H9 (cell line): ENCODE data around the gene ZMYM2. TPM values are rescaled to one million over a fixed set of nuclear protein-coding genes. Genes with fewer than 3 reads are reported as not detected.

ENCODE experiments used
- DNase-seq: peaks from one replicate; pipeline ENCODE4 v3.0.0-alpha.2; 2017
- H2AFZ ChIP-seq: one replicate; pipeline ENCODE4 v1.6.1; 2013; ENCODE audit warnings: mild to moderate bottlenecking, low read length, control low read depth, moderate library complexity
- H2AK5ac ChIP-seq: 2 replicates; pipeline ENCODE4 v1.6.1; 2013; ENCODE audit warnings: low read length, control low read depth, mixed read lengths; ENCODE audit not compliant: insufficient read length
- H2BK120ac ChIP-seq: one replicate; pipeline ENCODE4 v1.6.1; 2013; ENCODE audit warnings: low read depth, mild to moderate bottlenecking, low read length, control low read depth, inconsistent platforms; ENCODE audit not compliant: poor library complexity, severe bottlenecking
- H2BK12ac ChIP-seq: 2 replicates; pipeline ENCODE4 v1.6.1; 2013; ENCODE audit warnings: low read length, control low read depth, mixed read lengths, low read depth; ENCODE audit not compliant: insufficient read length
- H2BK15ac ChIP-seq: 2 replicates; pipeline ENCODE4 v1.6.1; 2013; ENCODE audit warnings: low read depth, low read length, control low read depth
- H2BK20ac ChIP-seq: one replicate; pipeline ENCODE4 v1.6.1; 2013; ENCODE audit warnings: low read depth, mild to moderate bottlenecking, low read length, control low read depth, inconsistent platforms; ENCODE audit not compliant: poor library complexity, severe bottlenecking
- H2BK5ac ChIP-seq: 2 replicates; pipeline ENCODE4 v1.6.1; 2013; ENCODE audit warnings: low read length, control low read depth, mixed read lengths; ENCODE audit not compliant: insufficient read length
- H3K14ac ChIP-seq: 2 replicates; pipeline ENCODE4 v1.6.1; 2013; ENCODE audit warnings: low read length, control low read depth; ENCODE audit not compliant: insufficient read depth
- H3K18ac ChIP-seq: 2 replicates; pipeline ENCODE4 v1.6.1; 2013; ENCODE audit warnings: low read depth, mild to moderate bottlenecking, mixed read lengths, low read length, control low read depth; ENCODE audit not compliant: insufficient read length
- H3K23ac ChIP-seq: 2 replicates; pipeline ENCODE4 v1.6.1; 2013; ENCODE audit warnings: low read length, control low read depth, mixed read lengths, low read depth; ENCODE audit not compliant: insufficient read length
- H3K23me2 ChIP-seq: 2 replicates; pipeline ENCODE4 v1.6.1; 2013; ENCODE audit warnings: low read depth, mild to moderate bottlenecking, mixed read lengths, low read length, control low read depth; ENCODE audit not compliant: insufficient read length, poor library complexity, severe bottlenecking
- H3K27ac ChIP-seq: 2 replicates; pipeline ENCODE4 v1.5.1; 2013; ENCODE audit warnings: low read length, control low read depth, mixed read lengths, low read depth; ENCODE audit not compliant: insufficient read length
- H3K27me3 ChIP-seq: 2 replicates; pipeline ENCODE4 v1.6.1; 2013; ENCODE audit warnings: low read length, control low read depth, inconsistent platforms; ENCODE audit not compliant: insufficient read depth
- H3K4ac ChIP-seq: 2 replicates; pipeline ENCODE4 v1.6.1; 2013; ENCODE audit warnings: low read depth, mild to moderate bottlenecking, control low read depth, inconsistent platforms, low read length, moderate library complexity
- H3K4me1 ChIP-seq: 2 replicates; pipeline ENCODE4 v1.6.1; 2013; ENCODE audit warnings: low read length, control low read depth, inconsistent platforms; ENCODE audit not compliant: insufficient read depth
- H3K4me2 ChIP-seq: 2 replicates; pipeline ENCODE4 v1.6.1; 2013; ENCODE audit warnings: low read length, control low read depth, mixed read lengths; ENCODE audit not compliant: insufficient read length, insufficient read depth
- H3K56ac ChIP-seq: 2 replicates; pipeline ENCODE4 v1.6.1; 2013; ENCODE audit warnings: low read depth, mild to moderate bottlenecking, mixed read lengths, low read length, control low read depth; ENCODE audit not compliant: insufficient read length
- H3K79me1 ChIP-seq: 2 replicates; pipeline ENCODE4 v1.6.1; 2013; ENCODE audit warnings: low read depth, mild to moderate bottlenecking, moderate library complexity, low read length, control low read depth, inconsistent platforms; ENCODE audit not compliant: insufficient read depth, poor library complexity, severe bottlenecking
- H3K79me2 ChIP-seq: 2 replicates; pipeline ENCODE4 v1.6.1; 2013; ENCODE audit warnings: low read length, control low read depth, inconsistent platforms; ENCODE audit not compliant: insufficient read depth
- H3K9ac ChIP-seq: 2 replicates; pipeline ENCODE4 v1.6.1; 2013; ENCODE audit warnings: low read length, control low read depth, mixed read lengths; ENCODE audit not compliant: insufficient read length; ENCODE audit errors: extremely low read depth
- H3K9me3 ChIP-seq: one replicate; pipeline ENCODE4 v1.6.1; 2013; ENCODE audit warnings: low read depth, low read length, inconsistent platforms; ENCODE audit not compliant: control insufficient read depth
- H3T11ph ChIP-seq: one replicate; pipeline ENCODE4 v1.6.1; 2013; ENCODE audit warnings: mild to moderate bottlenecking, low read length, control low read depth, inconsistent platforms
- H4K20me1 ChIP-seq: one replicate; pipeline ENCODE4 v1.6.1; 2013; ENCODE audit not compliant: control insufficient read depth, insufficient read length, insufficient read depth
- H4K5ac ChIP-seq: 2 replicates; pipeline ENCODE4 v1.6.1; 2013; ENCODE audit warnings: low read depth, mild to moderate bottlenecking, mixed read lengths, low read length, control low read depth; ENCODE audit not compliant: insufficient read length
- H4K8ac ChIP-seq: replicated peaks from 2 replicates; pipeline ENCODE4 v1.6.1; 2013; ENCODE audit warnings: low read length, control low read depth, mixed read lengths, low read depth; ENCODE audit not compliant: insufficient read length
- H4K91ac ChIP-seq: 2 replicates; pipeline ENCODE4 v1.6.1; 2013; ENCODE audit warnings: low read depth, mild to moderate bottlenecking, moderate library complexity, mixed read lengths, low read length, control low read depth; ENCODE audit not compliant: insufficient read length
- H3K27ac Mint-ChIP-seq, 3 experiments: 2 replicates in 2 of 3; 3 replicates in 1 of 3; pipeline ENCODE4 v1.8.0; 2020 to 2021; ENCODE audit warnings: mixed read lengths in 3 of 3, mild to moderate bottlenecking in 1 of 3, moderate library complexity in 1 of 3
- H3K27me3 Mint-ChIP-seq: 2 replicates; pipeline ENCODE4 v1.8.0; 2021; ENCODE audit warnings: low read depth, mild to moderate bottlenecking, moderate library complexity, mixed read lengths
- H3K36me3 Mint-ChIP-seq, 3 experiments: 2 replicates in 2 of 3; 3 replicates in 1 of 3; pipeline ENCODE4 v1.8.0; 2020 to 2021; ENCODE audit warnings: low read depth in 3 of 3, mixed read lengths in 3 of 3; ENCODE audit not compliant: insufficient read depth in 1 of 3
- H3K4me1 Mint-ChIP-seq, 2 experiments: 2 replicates each; pipeline ENCODE4 v1.8.0; 2020; ENCODE audit warnings: mixed read lengths in 2 of 2
- H3K4me3 Mint-ChIP-seq, 2 experiments: 2 replicates in 1 of 2; 3 replicates in 1 of 2; pipeline ENCODE4 v1.8.0; 2020 to 2021; ENCODE audit warnings: mild to moderate bottlenecking in 2 of 2, mixed read lengths in 2 of 2, moderate library complexity in 1 of 2
- H3K9me3 Mint-ChIP-seq, 2 experiments: 2 replicates in 1 of 2; 3 replicates in 1 of 2; pipeline ENCODE4 v1.8.0; 2020; ENCODE audit warnings: mild to moderate bottlenecking in 2 of 2, mixed read lengths in 2 of 2, moderate library complexity in 1 of 2
- CTCF ChIP-seq: fragments of 200-600 bp; sonication (generic); conservative IDR thresholded peaks from 3 replicates; pipeline ENCODE4 v1.8.0; 2021; ENCODE audit warnings: antibody characterized with exemption, mild to moderate bottlenecking
- WGBS: extraction: QIAGEN DNeasy Blood & Tissue Kit; methylation state at CpG from one replicate; pipeline ENCODE4 v1.1.7; 2013; ENCODE audit warnings: missing lambda C conversion rate, low lambda C conversion rate, mixed read lengths; ENCODE audit not compliant: insufficient read length; ENCODE audit errors: extremely low coverage; 5-methylcytosine and 5-hydroxymethylcytosine counted together
- total RNA-seq: library from RNA; stranded (reverse); gene quantifications from 2 replicates; pipeline ENCODE4 v1.2.1, GENCODE V29; 2021

The ZMYM2 gene
- total RNA-seq, 1 experiment from 2014 or later: 173 TPM

DNA sequence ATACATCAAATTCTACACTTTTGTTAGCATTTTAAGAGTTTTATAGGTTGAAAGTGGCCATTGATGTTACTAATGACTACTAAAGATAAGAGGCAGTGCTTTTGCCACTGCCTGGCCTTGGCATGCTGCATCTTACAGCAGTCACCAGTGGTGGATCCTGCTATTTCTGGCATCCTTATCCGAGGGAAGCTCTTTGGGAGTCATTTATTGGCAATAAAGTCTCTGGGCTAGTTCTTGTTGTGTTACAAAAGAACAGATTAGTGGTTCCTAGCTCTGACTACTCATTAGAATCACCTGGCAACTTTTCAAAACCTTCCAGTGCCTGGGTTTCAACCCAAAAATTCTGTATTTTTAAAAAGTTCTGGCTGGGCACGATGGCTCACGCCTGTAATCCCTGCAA lies 94.5 kb downstream of the ZMYM2 start:
- H3K27me3 ChIP-seq: no peaks in the 10 kb centered on the region
- H3K18ac ChIP-seq: no peak overlapping the region
- no peaks in the 10 kb centered on the region for H3K23me2 ChIP-seq
- no peak overlapping the region for H2BK120ac ChIP-seq
- H2AK5ac ChIP-seq: no peak overlapping the region
- H2AFZ ChIP-seq: no peak overlapping the region
- no peaks in the 10 kb centered on the region for H3K79me1 ChIP-seq
- WGBS: no CpG with 5 or more reads among the region's 3 CpGs
- no peak for TF ChIP-seq CTCF
- no peak overlapping the region for H4K91ac ChIP-seq
- no peak overlapping the region for H3K4me2 ChIP-seq
- H3K27ac ChIP-seq: no peak overlapping the region
- no peak overlapping the region for H4K8ac ChIP-seq
- H3K9me3 ChIP-seq: no peaks in the 10 kb centered on the region
- peak overlapping the region in 1 of 3 experiments; percentile 48; a peak in 1 of 7 replicates for H3K27ac Mint-ChIP-seq
- peaks cover 16 to 61% (median 49%) of the 10 kb centered on the region in 3 experiments for H3K36me3 Mint-ChIP-seq
- H3K4me1 ChIP-seq: peaks cover 7% of the 10 kb centered on the region
- no peak overlapping the region for H2BK15ac ChIP-seq
- H4K5ac ChIP-seq: no peak overlapping the region
- H4K20me1 ChIP-seq: no peaks in the 10 kb centered on the region
- H3K4ac ChIP-seq: no peak overlapping the region
- no peak overlapping the region for H2BK5ac ChIP-seq
- peaks cover 62 to 71% of the 10 kb centered on the region in 2 experiments for H3K4me1 Mint-ChIP-seq
- H3K9me3 Mint-ChIP-seq: no peaks in the 10 kb centered on the region
- no peak overlapping the region for H3K4me3 Mint-ChIP-seq
- no peaks in the 10 kb centered on the region for H3K27me3 Mint-ChIP-seq
- H3K23ac ChIP-seq: no peak overlapping the region
- no peak for DNase-seq
- H3K9ac ChIP-seq: no peak overlapping the region
- H2BK20ac ChIP-seq: no peak overlapping the region
- H3K14ac ChIP-seq: no peak overlapping the region
- no peaks in the 10 kb centered on the region for H3K79me2 ChIP-seq
- H3T11ph ChIP-seq: no peak overlapping the region
- H3K56ac ChIP-seq: no peak overlapping the region
- no peak overlapping the region for H2BK12ac ChIP-seq
